BE2C (cell line): ENCODE data around the gene SAMSN1.

Experiments
- DNase-seq: peaks from one replicate; pipeline ENCODE4 v3.0.0-alpha.2; 2020
- H3K27me3 ChIP-seq: fragments of 250-450 bp; sonication (Bioruptor Pico); 2 replicates; pipeline ENCODE4 v1.5.1; 2020; ENCODE audit warnings: mild to moderate bottlenecking
- H3K36me3 ChIP-seq: fragments of 250-450 bp; sonication (Bioruptor Pico); 2 replicates; pipeline ENCODE4 v1.5.1; 2020; ENCODE audit warnings: mild to moderate bottlenecking
- H3K4me1 ChIP-seq: fragments of 250-450 bp; sonication (Bioruptor Pico); 2 replicates; pipeline ENCODE4 v1.5.1; 2020
- H3K4me3 ChIP-seq: 2 replicates; pipeline ENCODE4 v1.5.1; 2011; ENCODE audit warnings: low read depth, low read length
- H3K9me3 ChIP-seq: fragments of 250-450 bp; sonication (Bioruptor Pico); 2 replicates; pipeline ENCODE4 v1.5.1; 2020
- TF ChIP-seq, protein P1 (sequence below): IDR thresholded peaks from 2 replicates; pipeline ENCODE4 v1.5.1; 2012; ENCODE audit warnings: mild to moderate bottlenecking, low read depth, low read length

The SAMSN1 gene

DNA sequence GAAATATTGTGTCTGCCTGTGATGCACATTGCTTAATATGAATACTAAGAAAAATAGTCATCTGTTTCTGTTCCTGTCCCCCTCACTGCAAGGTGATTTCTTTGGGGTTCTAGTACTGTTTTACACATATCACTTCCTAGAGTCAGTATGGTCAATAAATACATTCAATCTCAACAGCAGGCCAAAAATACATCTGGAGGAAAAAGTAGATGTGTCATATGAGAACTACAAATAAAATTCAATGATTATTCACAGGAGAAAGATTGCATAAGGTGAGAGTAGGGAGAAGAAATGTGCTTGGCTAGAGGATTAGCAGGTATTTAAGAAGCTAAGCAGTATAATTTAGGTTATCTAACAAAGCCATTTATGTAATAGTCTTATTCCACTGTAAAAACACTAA lies 45.3 kb upstream of the SAMSN1 start:
- no peaks in the 10 kb centered on the region for H3K27me3 ChIP-seq
- H3K4me3 ChIP-seq, result no peak overlapping the region
- no peaks in the 10 kb centered on the region for H3K36me3 ChIP-seq
- TF ChIP-seq, protein P1, sequence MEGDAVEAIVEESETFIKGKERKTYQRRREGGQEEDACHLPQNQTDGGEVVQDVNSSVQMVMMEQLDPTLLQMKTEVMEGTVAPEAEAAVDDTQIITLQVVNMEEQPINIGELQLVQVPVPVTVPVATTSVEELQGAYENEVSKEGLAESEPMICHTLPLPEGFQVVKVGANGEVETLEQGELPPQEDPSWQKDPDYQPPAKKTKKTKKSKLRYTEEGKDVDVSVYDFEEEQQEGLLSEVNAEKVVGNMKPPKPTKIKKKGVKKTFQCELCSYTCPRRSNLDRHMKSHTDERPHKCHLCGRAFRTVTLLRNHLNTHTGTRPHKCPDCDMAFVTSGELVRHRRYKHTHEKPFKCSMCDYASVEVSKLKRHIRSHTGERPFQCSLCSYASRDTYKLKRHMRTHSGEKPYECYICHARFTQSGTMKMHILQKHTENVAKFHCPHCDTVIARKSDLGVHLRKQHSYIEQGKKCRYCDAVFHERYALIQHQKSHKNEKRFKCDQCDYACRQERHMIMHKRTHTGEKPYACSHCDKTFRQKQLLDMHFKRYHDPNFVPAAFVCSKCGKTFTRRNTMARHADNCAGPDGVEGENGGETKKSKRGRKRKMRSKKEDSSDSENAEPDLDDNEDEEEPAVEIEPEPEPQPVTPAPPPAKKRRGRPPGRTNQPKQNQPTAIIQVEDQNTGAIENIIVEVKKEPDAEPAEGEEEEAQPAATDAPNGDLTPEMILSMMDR, result no peak
- H3K4me1 ChIP-seq, result no peaks in the 10 kb centered on the region
- no peaks in the 10 kb centered on the region for H3K9me3 ChIP-seq
- DNase-seq, result no peak

DNA sequence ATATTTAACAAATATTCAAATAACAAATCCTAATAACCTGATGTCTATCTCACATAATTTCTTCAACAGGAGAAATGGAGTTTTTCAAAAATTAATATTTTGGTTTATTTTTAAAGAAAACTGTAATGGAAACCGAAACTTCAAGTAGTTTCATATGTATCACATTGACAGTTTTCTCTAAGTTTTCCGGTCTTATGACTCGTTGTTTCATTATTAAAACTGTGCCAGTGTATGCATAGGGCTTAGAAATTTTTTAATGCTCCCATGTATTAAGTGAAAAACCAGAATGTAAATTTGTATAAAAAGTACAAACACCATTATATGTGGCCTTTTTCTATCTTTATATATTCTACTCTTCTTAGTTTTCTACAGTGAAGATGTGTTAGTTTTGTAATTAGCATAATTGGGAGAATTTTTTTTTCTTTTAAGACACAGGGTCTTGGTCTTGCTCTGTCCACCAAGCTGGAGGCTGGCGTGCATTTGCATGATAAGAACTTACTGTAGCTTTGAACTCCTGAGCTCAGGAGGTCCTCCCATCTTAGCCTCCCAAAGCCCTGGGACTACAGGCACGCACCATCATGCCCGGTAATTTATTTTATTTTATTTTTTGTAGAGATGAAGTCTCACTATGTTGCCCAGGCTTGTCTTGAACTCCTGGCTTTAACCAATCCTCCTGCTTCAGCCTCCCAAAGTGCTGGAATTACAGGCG lies 43.9 kb upstream of the SAMSN1 start:
- Histone ChIP-seq H3K36me3 (no peaks in the 10 kb centered on the region), H3K9me3 (no peaks in the 10 kb centered on the region), H3K4me3 (no peak overlapping the region), H3K27me3 (no peaks in the 10 kb centered on the region), H3K4me1 (no peaks in the 10 kb centered on the region)
- no peak for DNase-seq
- TF ChIP-seq, protein P1, result no peak

DNA sequence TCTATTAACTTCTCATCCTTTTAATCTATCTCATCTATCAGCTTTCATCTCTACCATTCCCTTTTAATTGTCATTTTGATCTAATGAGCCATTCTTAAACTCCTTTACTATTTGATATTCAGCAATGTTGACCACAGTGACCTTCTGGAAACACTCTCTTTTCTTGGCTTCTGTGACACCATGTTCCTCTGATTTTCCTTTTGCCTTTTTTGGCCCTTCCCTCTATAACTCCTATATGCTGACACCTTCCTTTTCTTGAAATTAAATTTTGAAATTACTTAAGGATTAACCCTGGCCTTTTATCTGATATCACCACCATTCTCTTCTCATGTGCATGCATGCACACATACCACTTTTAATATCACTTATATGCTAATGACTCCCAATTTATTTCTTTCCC lies 41.2 kb upstream of the SAMSN1 start:
- Histone ChIP-seq H3K27me3 (no peaks in the 10 kb centered on the region), H3K36me3 (no peaks in the 10 kb centered on the region), H3K4me3 (no peak overlapping the region), H3K9me3 (no peaks in the 10 kb centered on the region), H3K4me1 (no peaks in the 10 kb centered on the region)
- DNase-seq, result no peak
- TF ChIP-seq, protein P1, result no peak

DNA sequence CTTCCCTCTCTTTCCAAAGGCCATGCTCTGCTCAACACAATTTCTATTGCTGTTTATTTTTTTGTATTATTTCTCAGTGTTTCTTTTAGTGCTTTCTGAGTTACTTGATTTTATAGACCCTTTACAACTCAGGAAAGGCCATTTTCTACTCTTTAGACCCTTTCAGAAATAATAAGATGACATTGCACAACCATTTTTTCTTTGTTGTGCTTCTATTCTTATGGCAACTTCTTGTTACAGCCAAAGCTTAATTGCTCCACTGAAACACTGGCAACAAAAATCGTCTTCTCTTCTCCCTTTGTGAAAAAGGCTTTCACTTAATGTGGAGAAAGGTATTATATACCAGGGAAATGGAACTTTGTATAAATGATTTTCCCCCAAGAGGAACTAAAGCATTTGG lies 39.0 kb upstream of the SAMSN1 start:
- TF ChIP-seq, protein P1, result no peak
- Histone ChIP-seq H3K9me3 (no peaks in the 10 kb centered on the region), H3K27me3 (no peaks in the 10 kb centered on the region), H3K36me3 (no peaks in the 10 kb centered on the region), H3K4me3 (no peak overlapping the region), H3K4me1 (no peaks in the 10 kb centered on the region)
- no peak for DNase-seq

DNA sequence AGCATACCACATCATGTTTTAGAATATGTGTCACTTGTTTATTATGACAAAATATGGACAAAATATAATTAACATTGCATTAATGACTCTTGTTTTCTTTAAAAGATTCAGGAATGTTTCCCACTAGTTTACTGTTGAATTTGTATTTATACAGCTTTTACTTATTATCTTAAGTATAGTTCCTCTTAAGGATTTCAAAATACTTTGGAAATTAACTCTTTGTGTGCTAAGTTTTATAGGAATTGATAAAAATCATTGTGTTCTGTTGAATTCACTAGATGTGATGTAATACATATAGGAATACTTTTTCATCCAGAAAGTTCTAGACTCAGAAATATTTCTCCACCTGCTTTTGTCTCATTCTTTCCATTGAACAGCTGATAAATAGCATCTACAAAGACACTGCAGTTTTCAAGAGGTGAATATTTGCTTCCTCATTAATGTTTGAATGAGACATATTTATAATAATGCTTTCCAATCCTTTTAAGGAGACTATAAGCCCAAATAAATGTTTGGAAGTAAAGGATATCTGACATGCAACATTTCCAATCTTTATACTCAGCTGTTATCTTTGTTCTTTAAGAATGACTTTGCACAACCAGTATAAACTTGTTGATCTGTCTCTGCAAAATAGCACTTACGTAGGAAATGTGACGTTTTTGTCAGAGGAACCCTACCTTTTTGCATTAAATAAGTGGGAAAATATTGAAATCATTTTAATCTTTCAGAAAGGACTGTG lies 38.4 kb upstream of the SAMSN1 start:
- Histone ChIP-seq H3K4me3 (no peak overlapping the region), H3K4me1 (no peaks in the 10 kb centered on the region), H3K9me3 (no peaks in the 10 kb centered on the region), H3K27me3 (no peaks in the 10 kb centered on the region), H3K36me3 (no peaks in the 10 kb centered on the region)
- DNase-seq, result no peak
- TF ChIP-seq, protein P1, result no peak

DNA sequence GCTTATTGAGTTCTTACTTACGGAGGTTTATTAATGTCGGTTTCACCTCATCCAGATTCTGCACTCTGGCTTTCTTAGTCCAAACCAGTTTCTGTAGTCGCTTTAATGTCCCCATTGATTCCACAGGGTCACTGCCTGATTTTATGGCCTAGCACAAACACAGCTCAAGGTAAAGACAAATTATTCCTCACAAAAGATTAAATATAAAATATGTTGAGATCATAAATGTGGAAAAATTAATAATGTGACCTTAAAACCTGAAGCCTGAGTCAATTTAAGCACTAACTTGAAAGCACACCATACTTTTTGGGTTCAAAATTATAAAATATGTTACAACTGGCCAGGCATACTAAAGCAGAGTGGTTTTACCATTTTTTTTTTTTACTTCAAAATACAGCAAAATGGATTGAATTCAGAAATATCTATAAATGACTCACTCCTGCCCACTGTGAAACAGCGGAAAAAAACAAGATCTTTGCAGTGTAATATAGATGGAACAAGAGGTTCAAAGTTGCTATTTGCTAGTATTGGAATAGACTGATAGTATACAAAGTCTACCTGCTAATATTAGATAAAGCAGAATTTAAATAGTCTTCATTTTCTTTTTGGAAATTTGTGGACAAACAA lies 37.6 kb upstream of the SAMSN1 start:
- Histone ChIP-seq H3K36me3 (no peaks in the 10 kb centered on the region), H3K27me3 (no peaks in the 10 kb centered on the region), H3K9me3 (no peaks in the 10 kb centered on the region), H3K4me3 (no peak overlapping the region), H3K4me1 (no peaks in the 10 kb centered on the region)
- TF ChIP-seq, protein P1, result no peak
- no peak for DNase-seq
